Erythroblast (primary cell): ENCODE data around the gene PLCD1.

ENCODE experiments used
- GATA1 ChIP-seq: IDR thresholded peaks from 2 replicates; pipeline ENCODE4 v1.6.1; 2011; ENCODE audit warnings: low read depth, mild to moderate bottlenecking, control low read depth, low read length, moderate library complexity
- POLR2A ChIP-seq: IDR thresholded peaks from 2 replicates; pipeline ENCODE4 v1.6.1; 2011; ENCODE audit warnings: mild to moderate bottlenecking, low read length

GRCh38 chr3:37980462-37981347 is 48.7 kb downstream of the PLCD1 start:
- TF ChIP-seq POLR2A (no peak), GATA1 (no peak)
